Stimulated activated CD4-positive, alpha-beta T cell treated with anti-CD3 and anti-CD28 coated beads, Interleukin-2, amount 100 ng/mL, for 24 hours (primary cell): ENCODE results near the gene SERPINA5.
"Not testable (repeated sequence)": the region's sequence is repeated elsewhere in the genome, so short reads cannot be mapped to it uniquely, and the experiment has no call there.

Experiments used
- DNase-seq, 2 donors: peaks; one replicate each; pipeline ENCODE4 v3.0.0-alpha.2; 2020

The SERPINA5 gene

GRCh38 chr14:94575730-94576585 lies 5.3 kb upstream of the SERPINA5 start:
- no peak for DNase-seq

DNA sequence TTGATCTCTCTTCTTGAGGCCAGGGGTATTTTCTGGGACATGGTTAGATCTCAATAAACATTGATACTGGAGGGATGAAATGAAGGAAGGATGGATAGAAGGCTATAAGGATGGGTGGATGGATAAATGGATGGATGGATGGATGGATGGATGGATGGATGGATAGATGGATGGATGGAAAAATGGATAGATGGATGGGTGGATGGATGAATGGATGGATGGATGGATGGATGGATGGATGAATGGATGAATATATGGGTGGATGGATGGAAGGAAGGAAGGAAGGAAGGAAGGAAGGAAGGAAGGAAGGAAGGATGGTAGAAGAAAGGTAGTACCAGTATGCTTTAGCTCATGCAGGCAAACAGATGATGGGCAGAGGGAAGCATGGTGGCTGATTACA lies 3.8 kb upstream of the SERPINA5 start:
- not testable (repeated sequence) for DNase-seq

GRCh38 chr14:94578712-94579111 lies 2.5 kb upstream of the SERPINA5 start:
- no peak for DNase-seq

GRCh38 chr14:94582199-94582750 lies 1.0 kb downstream of the SERPINA5 start:
- DNase-seq, result no peak

GRCh38 chr14:94582851-94583250 lies 1.6 kb downstream of the SERPINA5 start:
- no peak for DNase-seq

DNA sequence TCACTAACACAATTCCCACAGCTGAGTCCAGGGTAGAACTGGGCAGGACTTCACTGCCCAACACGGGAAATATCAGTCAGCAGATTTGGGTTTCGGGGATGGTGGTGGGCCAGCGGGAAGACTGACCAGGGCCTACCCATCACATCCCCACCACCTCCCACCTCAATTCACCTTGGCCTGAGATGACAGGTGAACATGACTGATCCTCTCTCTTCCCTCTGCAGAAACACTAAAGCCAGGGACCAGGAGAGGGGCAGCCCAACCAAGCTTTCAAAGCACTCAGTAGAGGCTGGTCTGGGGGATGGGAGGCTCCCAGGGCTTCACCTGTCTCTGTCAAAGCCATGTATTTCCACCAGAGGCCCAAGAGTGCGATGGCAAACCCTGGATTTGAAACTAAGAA lies 2.3 kb downstream of the SERPINA5 start:
- no peak for DNase-seq

GRCh38 chr14:94584591-94585280 lies 3.5 kb downstream of the SERPINA5 start:
- DNase-seq, result no peak

DNA sequence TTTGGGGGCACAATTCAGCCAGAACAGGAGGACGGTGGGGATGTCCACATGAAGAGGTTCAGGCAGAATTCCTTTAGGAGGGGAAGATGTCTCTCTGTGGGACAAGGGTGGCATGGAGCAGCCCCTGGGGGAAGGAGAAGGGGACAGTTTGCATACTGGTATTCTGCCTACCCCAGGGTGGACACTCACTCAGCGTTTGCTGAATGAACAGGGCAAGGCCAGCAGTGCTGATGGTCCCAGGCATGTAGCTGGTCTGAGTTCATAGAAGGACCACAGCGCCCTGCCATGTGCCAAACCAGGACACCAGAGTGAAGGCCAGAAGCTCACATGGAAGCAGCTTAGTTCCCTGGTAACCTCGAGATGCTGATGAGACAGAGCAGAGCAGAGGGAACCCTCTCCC lies 5.4 kb downstream of the SERPINA5 start:
- DNase-seq, result no peak

DNA sequence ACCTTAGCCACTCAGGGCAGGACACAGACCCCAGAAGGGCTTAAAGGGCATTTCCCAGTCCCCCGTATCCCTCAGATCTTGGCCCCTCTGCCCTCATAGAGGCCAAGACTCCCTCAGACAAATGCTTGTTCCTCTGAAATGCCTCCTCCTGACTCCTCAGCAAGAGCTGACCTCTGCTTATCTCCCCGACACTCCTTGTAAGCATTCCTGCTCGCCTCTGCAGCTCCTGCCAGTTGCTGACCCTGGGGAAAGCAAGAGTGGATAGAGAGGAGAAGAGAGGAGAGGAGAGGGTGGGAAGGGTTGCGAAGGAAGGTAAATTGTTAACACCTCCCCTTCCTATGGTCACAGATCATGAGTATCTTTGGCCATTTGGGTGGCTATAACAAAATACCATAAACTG lies 7.1 kb downstream of the SERPINA5 start:
- DNase-seq, result no peak

DNA sequence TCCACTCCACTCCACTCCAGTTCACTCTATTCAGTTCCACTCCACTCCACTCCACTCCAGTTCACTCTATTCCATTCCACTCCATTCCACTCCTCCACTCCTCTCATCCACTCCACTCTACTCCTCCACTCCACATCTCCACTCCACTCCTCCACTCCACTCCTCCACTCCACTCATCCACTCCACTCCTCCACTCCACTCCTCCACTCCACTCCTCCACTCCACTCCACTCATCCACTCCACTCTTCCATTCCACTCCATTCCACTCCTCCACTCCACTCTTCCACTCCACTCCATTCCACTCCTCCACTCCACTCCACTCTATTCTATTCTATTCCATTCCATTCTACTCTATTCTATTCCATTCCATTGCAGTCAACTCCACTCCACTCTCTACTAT lies 9.8 kb downstream of the SERPINA5 start:
- no peak for DNase-seq

- DNase-seq, result no peak
Measured at GRCh38 chr14:94591871-94592270, 10.6 kb downstream of the SERPINA5 start.

GRCh38 chr14:94592457-94592856 lies 11.2 kb downstream of the SERPINA5 start:
- DNase-seq, result no peak

GRCh38 chr14:94593376-94593748 lies 12.1 kb downstream of the SERPINA5 start:
- no peak for DNase-seq

DNA sequence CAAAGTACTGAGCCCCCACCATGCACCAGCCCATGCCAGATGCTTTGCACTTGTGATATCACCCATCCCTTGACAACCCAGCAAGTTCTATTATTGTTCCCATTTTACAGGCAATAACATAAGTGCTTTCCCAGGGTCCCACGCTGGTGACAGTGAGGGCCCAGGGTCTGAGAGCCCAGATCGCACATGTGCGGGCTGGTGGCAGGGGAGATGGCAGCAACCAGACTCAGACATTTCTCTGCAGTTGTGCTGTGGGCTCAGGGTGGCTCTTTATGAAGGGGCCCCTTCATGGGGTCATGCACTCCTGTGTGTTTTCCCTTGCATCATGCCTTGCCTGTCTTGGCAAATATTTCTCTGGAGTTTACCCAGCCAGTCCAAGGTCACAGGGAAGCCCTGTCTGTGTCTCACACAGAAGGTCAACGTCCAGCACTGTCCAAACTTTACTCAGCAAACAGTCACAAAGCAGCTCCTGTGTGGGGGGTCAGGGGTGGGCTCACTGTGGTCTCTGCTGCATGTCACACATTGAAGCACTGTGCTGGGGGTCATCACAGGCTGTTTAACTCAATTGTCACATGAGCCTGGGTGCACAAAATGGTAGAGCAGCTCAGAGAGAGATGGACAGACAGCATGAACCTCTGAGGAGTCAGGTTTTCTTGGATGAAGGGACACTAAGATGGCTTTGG lies 12.7 kb downstream of the SERPINA5 start:
- no peak for DNase-seq

- DNase-seq, result no peak
Measured at GRCh38 chr14:94594441-94594840, 13.2 kb downstream of the SERPINA5 start.

- DNase-seq, result no peak
Measured at GRCh38 chr14:94595912-94596311, 14.7 kb downstream of the SERPINA5 start.

DNA sequence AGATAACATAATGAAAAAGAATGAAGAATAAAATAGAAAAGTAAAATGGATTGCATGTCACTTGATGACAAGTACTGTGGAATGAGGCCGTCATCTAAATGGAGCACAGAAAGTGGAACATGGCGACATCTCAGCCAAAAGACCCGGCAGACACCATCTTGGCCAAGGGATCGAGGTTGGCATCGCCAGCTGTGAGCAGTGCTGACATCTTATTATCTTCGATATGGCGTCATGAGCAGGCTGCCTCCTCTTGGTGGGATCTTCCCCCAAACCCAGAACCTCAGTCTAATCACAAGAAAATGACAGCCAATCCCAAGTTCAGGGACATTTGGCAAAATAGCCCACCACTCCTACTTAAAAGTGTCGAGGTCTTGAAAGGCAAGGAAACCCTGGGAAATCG lies 15.1 kb downstream of the SERPINA5 start:
- DNase-seq, result no peak

GRCh38 chr14:94597788-94598187 lies 16.6 kb downstream of the SERPINA5 start:
- no peak for DNase-seq

DNA sequence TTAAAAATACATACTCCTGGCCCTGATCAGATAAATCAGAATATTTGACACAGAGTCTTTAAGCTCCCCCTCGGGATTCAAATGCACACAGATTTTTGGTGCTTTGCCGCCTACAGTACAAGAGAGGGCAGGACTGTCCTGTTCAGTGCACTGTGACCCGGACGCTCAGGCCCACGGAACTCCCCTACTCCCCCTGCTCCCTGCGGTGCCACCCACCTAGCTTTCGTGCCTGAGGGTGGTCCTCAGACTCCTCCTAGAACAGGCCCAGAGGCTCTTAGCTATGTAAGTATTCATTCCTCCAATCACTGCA lies 17.2 kb downstream of the SERPINA5 start:
- no peak for DNase-seq

DNA sequence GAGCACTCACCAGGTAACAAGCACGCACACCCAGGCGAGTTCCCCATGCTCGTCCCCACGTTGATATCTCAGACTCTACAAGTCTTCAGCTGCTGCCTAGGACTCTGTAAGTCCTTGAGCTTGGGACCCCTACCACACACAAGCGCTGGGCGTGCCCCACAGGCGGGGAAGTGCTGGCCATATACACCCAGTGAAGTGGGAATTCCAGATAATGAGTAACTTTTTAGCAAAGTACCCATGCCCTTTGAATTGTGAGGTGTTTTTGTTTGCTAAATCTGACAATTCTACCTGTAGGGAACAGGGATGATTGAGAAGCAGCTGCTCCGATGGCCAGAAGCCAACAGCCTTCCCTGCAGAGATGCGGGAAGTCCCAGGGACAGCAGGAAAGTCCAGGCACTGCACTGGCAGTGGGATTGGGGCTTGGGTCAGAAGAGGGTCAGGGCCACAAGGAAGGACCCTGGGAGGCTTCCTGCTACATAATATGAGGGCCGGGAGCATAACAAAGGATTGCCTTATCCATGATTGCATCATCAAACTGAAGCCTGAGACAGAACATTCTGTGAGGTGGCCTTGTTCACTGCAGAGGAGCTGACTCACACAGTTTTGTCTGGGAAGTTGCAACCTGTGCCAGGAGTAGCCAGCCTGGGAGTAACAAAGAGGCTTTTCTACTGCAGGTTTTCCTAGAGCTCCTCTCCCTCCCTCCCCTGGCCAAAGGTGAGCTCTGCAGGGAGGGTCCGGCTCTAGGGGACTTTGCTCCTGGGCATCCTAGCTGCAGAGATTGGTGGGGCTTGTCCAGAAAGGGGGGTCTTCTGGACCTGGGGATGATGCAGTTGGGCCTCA lies 17.8 kb downstream of the SERPINA5 start:
- no peak for DNase-seq

DNA sequence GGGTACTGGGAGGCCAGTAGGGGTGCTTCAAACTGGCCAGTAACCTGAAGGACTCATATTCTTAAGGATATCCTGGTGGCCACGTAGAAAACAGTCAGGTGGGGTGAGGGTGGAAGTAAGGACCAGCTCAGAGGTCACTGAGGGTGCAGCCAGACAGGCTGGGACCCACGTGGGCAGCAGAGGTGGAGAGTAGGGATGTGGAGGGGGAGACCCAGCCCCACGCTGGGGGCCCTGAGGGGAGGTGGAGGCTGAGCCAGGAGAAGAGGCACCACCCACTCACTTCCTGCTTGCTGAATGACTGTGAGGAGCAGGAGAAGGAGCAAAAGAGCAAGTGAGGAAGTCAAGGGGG lies 18.4 kb downstream of the SERPINA5 start:
- DNase-seq, result no peak

GRCh38 chr14:94600148-94600545 lies 18.9 kb downstream of the SERPINA5 start:
- DNase-seq, result no peak

GRCh38 chr14:94601884-94602391 lies 20.7 kb downstream of the SERPINA5 start:
- no peak for DNase-seq
